Left lung (tissue), 10 donors: ENCODE results near the gene FAM124B. TPM values are rescaled to one million over a fixed set of nuclear protein-coding genes. Genes with fewer than 3 reads are reported as not detected.

Source experiments
- ATAC-seq: fragments of 200-7000 bp; cut with Tn5 transposase; one replicate; pipeline ENCODE4 v1.9.1; 2020; ENCODE audit warnings: moderate library complexity
- DNase-seq, 4 donors: peaks; one replicate each; pipeline ENCODE4 v3.0.0-alpha.2; 2013 to 2020
- H3K27ac ChIP-seq, 2 donors: fragments of 200-600 bp; sonication (generic) in 1 of 2; one replicate each; pipeline versions ENCODE4 v1.5.0 to v1.8.0; 2020 to 2021
- H3K27me3 ChIP-seq, 2 donors: fragments of 200-600 bp; sonication (generic) in 1 of 2; one replicate each; pipeline versions ENCODE4 v1.5.0 to v1.8.0; 2020 to 2021
- H3K36me3 ChIP-seq, 2 donors: fragments of 200-600 bp; sonication (generic) in 1 of 2; one replicate each; pipeline versions ENCODE4 v1.5.0 to v1.8.0; 2020 to 2021
- H3K4me1 ChIP-seq, 2 donors: fragments of 200-600 bp; one replicate each; pipeline ENCODE4 v1.8.0; 2021
- H3K4me3 ChIP-seq, 2 donors: fragments of 200-600 bp; sonication (generic) in 1 of 2; one replicate each; pipeline versions ENCODE4 v1.5.0 to v1.8.0; 2020 to 2021; ENCODE audit warnings: mild to moderate bottlenecking in 1 of 2
- H3K9me3 ChIP-seq, 2 donors: fragments of 200-600 bp; sonication (generic) in 1 of 2; one replicate each; pipeline versions ENCODE4 v1.5.0 to v1.8.0; 2020 to 2021
- intact Hi-C, 2 donors: fragments of 100-400 bp; cut with DNase I; formaldehyde crosslinking; loops; one replicate each; pipeline versions ENCODE4 v1.11.2 to v1.14.2; 2022
- polyA plus RNA-seq, 6 donors: library from polyadenylated mRNA; unstranded; fragments of 120-200 nt; gene quantifications; one replicate each; pipeline ENCODE4 v1.2.1, GENCODE V29; 2013; ENCODE audit not compliant: insufficient read length in 6 of 6
- total RNA-seq, 2 donors: library from RNA; stranded (reverse); fragmentation: NEBNext Ultra II Directional; extraction: Animal tissue kit (Norgen Biotek cat#: 25700); gene quantifications; one replicate each; pipeline ENCODE4 v1.2.1, GENCODE V29; 2021
- TF ChIP-seq, protein P1 (sequence below), 2 donors: fragments of 200-600 bp; sonication (generic) in 1 of 2; IDR thresholded peaks; one replicate each; pipeline versions ENCODE4 v1.5.0 to v1.8.0; 2021; ENCODE audit warnings: antibody characterized with exemption in 2 of 2
- donor health status: DM: no; HTN: yes; CAD: no.
- donor health status: DM: no; HTN: no; CAD: no.

Gene FAM124B
- total and polyA plus RNA-seq, 8 donors = 1.8 to 35.7 (median 17.8) TPM

DNA sequence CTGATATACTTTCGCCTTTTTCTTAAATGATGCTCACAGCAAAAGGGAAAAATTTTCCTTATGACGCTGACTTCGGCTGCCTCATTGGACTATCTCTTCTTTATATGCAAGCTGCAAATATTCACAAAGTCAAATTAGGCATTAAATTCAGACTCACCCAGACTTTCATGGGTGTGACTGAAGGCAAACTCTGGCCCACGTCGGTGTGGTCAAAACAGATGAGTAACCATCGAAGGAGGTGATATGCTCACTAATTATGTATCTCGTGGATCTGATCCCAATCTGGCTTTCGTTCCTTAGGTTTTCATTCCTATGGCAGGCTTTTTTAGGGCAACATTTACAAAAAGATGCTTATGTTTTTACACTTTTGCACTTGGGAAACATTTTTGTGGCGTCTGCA is 36.6 kb downstream of the FAM124B start:
- Histone ChIP-seq H3K36me3 (no peaks in the 10 kb centered on the region), H3K4me3 (no peak overlapping the region), H3K27me3 (no peaks in the 10 kb centered on the region), H3K27ac (no peak overlapping the region), H3K4me1 (no peaks in the 10 kb centered on the region), H3K9me3 (no peaks in the 10 kb centered on the region)
- intact Hi-C loops = no loop called here
- ATAC-seq = no peak
- TF ChIP-seq, protein P1, sequence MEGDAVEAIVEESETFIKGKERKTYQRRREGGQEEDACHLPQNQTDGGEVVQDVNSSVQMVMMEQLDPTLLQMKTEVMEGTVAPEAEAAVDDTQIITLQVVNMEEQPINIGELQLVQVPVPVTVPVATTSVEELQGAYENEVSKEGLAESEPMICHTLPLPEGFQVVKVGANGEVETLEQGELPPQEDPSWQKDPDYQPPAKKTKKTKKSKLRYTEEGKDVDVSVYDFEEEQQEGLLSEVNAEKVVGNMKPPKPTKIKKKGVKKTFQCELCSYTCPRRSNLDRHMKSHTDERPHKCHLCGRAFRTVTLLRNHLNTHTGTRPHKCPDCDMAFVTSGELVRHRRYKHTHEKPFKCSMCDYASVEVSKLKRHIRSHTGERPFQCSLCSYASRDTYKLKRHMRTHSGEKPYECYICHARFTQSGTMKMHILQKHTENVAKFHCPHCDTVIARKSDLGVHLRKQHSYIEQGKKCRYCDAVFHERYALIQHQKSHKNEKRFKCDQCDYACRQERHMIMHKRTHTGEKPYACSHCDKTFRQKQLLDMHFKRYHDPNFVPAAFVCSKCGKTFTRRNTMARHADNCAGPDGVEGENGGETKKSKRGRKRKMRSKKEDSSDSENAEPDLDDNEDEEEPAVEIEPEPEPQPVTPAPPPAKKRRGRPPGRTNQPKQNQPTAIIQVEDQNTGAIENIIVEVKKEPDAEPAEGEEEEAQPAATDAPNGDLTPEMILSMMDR (IDR thresholded peaks at IDR 0.05) = no peak
- DNase-seq = no peak

DNA sequence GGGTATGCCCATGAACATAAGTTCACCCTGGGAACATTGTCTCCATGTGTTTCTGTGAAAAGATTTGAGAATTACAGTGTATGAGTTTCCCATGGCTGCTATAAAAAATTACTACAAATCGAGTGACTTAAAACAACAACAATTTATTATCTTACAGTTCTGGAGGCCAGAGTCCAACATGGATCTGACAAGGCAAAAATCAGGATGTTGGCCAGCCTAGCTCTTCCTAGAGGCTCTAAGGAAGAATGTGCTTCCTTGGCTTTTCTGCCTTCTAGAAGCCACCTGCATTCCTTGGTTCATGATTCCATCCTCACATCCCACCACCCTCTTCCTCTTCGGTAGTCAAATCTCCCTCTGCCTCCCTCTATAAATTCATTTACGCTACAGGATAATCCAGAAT is 38.6 kb downstream of the FAM124B start:
- Histone ChIP-seq H3K27me3 (no peaks in the 10 kb centered on the region), H3K36me3 (no peaks in the 10 kb centered on the region), H3K4me3 (no peak overlapping the region), H3K4me1 (no peaks in the 10 kb centered on the region), H3K9me3 (no peaks in the 10 kb centered on the region), H3K27ac (no peak overlapping the region)
- TF ChIP-seq, protein P1 (IDR thresholded peaks at IDR 0.05) = no peak
- intact Hi-C loops = no loop called here
- ATAC-seq (no peak), DNase-seq (no peak)

DNA sequence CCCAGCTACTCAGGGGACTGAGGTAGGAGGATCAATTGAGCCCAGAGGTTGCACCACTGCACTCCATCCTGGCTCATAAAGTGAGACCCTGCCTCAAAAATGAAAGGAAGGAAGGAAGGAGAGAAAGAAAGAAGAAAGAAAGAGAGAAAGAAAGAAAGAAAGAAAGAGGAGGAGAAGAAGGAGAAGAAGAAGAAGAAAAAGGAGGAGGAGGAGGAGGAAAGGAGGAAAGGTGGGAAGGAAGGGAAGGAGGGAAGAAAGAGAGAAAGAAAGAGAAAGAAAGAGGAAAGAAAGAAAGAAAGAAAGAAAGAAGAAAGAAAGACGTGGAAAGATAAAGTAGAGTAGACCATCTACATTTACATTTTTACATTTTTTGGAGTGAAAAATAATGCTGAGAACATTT is 39.8 kb downstream of the FAM124B start:
- DNase-seq = no peak
- Histone ChIP-seq H3K4me1 (no peaks in the 10 kb centered on the region), H3K36me3 (no peaks in the 10 kb centered on the region), H3K27me3 (no peaks in the 10 kb centered on the region), H3K9me3 (no peaks in the 10 kb centered on the region), H3K4me3 (no peak overlapping the region), H3K27ac (no peak overlapping the region)
- TF ChIP-seq, protein P1 (IDR thresholded peaks at IDR 0.05) = no peak
- intact Hi-C loops = no loop called here
- ATAC-seq = no peak

DNA sequence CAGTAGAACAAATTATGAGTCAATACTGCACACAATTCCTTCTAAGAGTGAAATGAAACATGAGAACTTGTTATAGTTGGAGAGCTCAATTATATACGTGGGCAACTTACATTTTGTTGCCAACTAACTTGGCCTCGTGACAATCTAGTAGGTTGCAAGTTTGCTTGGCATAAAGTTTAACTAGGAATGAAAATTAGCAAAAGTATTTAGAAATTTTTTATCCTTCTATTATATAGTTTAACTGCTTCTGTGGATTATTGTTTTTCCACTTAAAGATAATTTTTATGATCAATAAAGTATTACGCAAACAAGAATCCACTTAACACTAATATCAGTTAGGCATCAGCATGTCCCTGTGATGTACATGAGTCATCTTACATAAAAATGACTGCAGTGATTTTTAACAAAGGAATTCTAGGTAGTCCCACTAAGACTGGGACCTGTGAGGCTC is 41.1 kb downstream of the FAM124B start:
- intact Hi-C loops = no loop called here
- Histone ChIP-seq H3K27ac (no peak overlapping the region), H3K36me3 (no peaks in the 10 kb centered on the region), H3K4me3 (no peak overlapping the region), H3K27me3 (no peaks in the 10 kb centered on the region), H3K9me3 (no peaks in the 10 kb centered on the region), H3K4me1 (no peaks in the 10 kb centered on the region)
- DNase-seq (no peak), ATAC-seq (no peak)
- TF ChIP-seq, protein P1 (IDR thresholded peaks at IDR 0.05) = no peak

DNA sequence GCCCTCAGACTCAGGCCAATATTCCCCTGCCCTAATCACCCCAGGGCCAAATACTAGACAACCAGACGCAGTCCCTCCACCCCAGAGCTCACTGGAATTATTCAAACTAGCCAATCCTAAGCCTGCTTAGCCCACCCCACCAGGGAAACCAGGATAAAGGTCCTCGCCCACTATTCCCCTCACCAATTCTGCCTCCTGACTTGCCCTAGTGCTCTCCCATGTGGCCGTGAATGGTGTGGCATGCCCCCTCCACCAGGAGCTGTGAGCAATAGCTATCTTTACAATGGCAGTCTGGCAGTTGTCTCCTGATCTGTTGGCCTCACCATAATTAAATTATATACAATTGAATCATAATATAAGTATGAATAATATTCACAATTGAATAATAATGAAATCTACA is 42.3 kb downstream of the FAM124B start:
- Histone ChIP-seq H3K27ac (no peak overlapping the region), H3K27me3 (no peaks in the 10 kb centered on the region), H3K4me1 (no peaks in the 10 kb centered on the region), H3K36me3 (no peaks in the 10 kb centered on the region), H3K4me3 (no peak overlapping the region), H3K9me3 (no peaks in the 10 kb centered on the region)
- TF ChIP-seq, protein P1 (IDR thresholded peaks at IDR 0.05) = no peak
- ATAC-seq (no peak), DNase-seq (no peak)
- intact Hi-C loops = loop anchor here (5.0 to 10.0 kb wide), 2 partner anchors 293 to 295 kb away; no protein-coding TSS in a partner anchor
